MM.1S (cell line): ENCODE data around the gene DGKK.

Source experiments
- CTCF ChIP-seq: fragments of 300-600 bp; sonication (generic); IDR thresholded peaks from 2 replicates; pipeline ENCODE4 v1.5.1; 2016; ENCODE audit warnings: antibody characterized with exemption, low read length, mixed read lengths
- EZH2 ChIP-seq: fragments of 300-600 bp; sonication (generic); optimal IDR thresholded peaks from 2 replicates; pipeline ENCODE3; 2017; ENCODE audit warnings: low read depth, mild to moderate bottlenecking, antibody characterized with exemption, low read length, mixed read lengths

- TF ChIP-seq CTCF (no peak), EZH2 (no peak)
Observed at GRCh38 chrX:50375481-50376267, 95.0 kb downstream of the DGKK start.
